ENCODE results near the gene KLHL24.

KLHL24 gene

GRCh38 chr3:183714622-183715021, 79.2 kb downstream of the KLHL24 start:
- H3K4me3 ChIP-seq (ENCODE audit: low read depth, low read length), result no peak overlapping the region
- no peak for TF ChIP-seq CTCF (IDR thresholded peaks at IDR 0.05; ENCODE audit: borderline replicate concordance, insufficient read depth, low read depth, low read length)

GRCh38 chr3:183718012-183718411, 82.6 kb downstream of the KLHL24 start:
- no peak overlapping the region for H3K4me3 ChIP-seq (ENCODE audit: low read depth, low read length)
- no peak for TF ChIP-seq CTCF (IDR thresholded peaks at IDR 0.05; ENCODE audit: borderline replicate concordance, insufficient read depth, low read depth, low read length)

GRCh38 chr3:183725387-183725786, 90.0 kb downstream of the KLHL24 start:
- H3K4me3 ChIP-seq (ENCODE audit: low read depth, low read length), result no peak overlapping the region
- TF ChIP-seq CTCF (IDR thresholded peaks at IDR 0.05; ENCODE audit: borderline replicate concordance, insufficient read depth, low read depth, low read length), result no peak

GRCh38 chr3:183728204-183728603, 92.8 kb downstream of the KLHL24 start:
- H3K4me3 ChIP-seq (ENCODE audit: low read depth, low read length), result no peak overlapping the region
- no peak for TF ChIP-seq CTCF (IDR thresholded peaks at IDR 0.05; ENCODE audit: borderline replicate concordance, insufficient read depth, low read depth, low read length)

GRCh38 chr3:183730361-183730760, 94.9 kb downstream of the KLHL24 start:
- no peak for TF ChIP-seq CTCF (IDR thresholded peaks at IDR 0.05; ENCODE audit: borderline replicate concordance, insufficient read depth, low read depth, low read length)
- H3K4me3 ChIP-seq (ENCODE audit: low read depth, low read length), result no peak overlapping the region

- H3K4me3 ChIP-seq (ENCODE audit: low read depth, low read length), result no peak overlapping the region
- TF ChIP-seq CTCF (IDR thresholded peaks at IDR 0.05; ENCODE audit: borderline replicate concordance, insufficient read depth, low read depth, low read length), result no peak
Observed at GRCh38 chr3:183731611-183732010, 96.2 kb downstream of the KLHL24 start.

- TF ChIP-seq CTCF (IDR thresholded peaks at IDR 0.05; ENCODE audit: borderline replicate concordance, insufficient read depth, low read depth, low read length), result no peak
- no peak overlapping the region for H3K4me3 ChIP-seq (ENCODE audit: low read depth, low read length)
Observed at GRCh38 chr3:183733553-183733952, 98.1 kb downstream of the KLHL24 start.
